ENCODE data around the gene PSMC4. TPM values are rescaled to one million over a fixed set of nuclear protein-coding genes. Genes with fewer than 3 reads are reported as not detected.

Gene PSMC4
- total RNA-seq, 1 experiment from 2014 or later, result 327 TPM

- Histone ChIP-seq H3K27me3 (no peaks in the 10 kb centered on the region), H3K4me3 (no peak overlapping the region), H3K36me3 (peaks cover 26% of the 10 kb centered on the region), H3K9me3 (no peaks in the 10 kb centered on the region)
- no peak for DNase-seq
Observed at GRCh38 chr19:39969266-39969665, 1.7 kb upstream of the PSMC4 start.

- H3K4me3 ChIP-seq, result peak overlapping the region; percentile 89
Observed at GRCh38 chr19:39969681-39970424, 1.1 kb upstream of the PSMC4 start.

GRCh38 chr19:39970425-39970674 lies 615 bp upstream of the PSMC4 start:
- Histone ChIP-seq H3K27me3 (no peaks in the 10 kb centered on the region), H3K9me3 (no peaks in the 10 kb centered on the region), H3K36me3 (peaks cover 35% of the 10 kb centered on the region)

More at GRCh38 chr19:39969681-39970424, 1.1 kb upstream of the PSMC4 start:
- Histone ChIP-seq H3K36me3 (peaks cover 32% of the 10 kb centered on the region), H3K9me3 (no peaks in the 10 kb centered on the region), H3K27me3 (no peaks in the 10 kb centered on the region)
- DNase-seq, result no peak

GRCh38 chr19:39971380-39972035 lies 543 bp downstream of the PSMC4 start:
- Histone ChIP-seq H3K9me3 (no peaks in the 10 kb centered on the region; the same call in 1 of the 2 replicates), H3K27me3 (no peaks in the 10 kb centered on the region), H3K36me3 (peaks cover 41% of the 10 kb centered on the region), H3K4me3 (peak overlapping the region; percentile 89)
- DNase-seq, result no peak

More at GRCh38 chr19:39970425-39970674, 615 bp upstream of the PSMC4 start:
- H3K4me3 ChIP-seq, result peak overlapping the region; percentile 89
- DNase-seq, result no peak

GRCh38 chr19:39974377-39975155 lies 3.6 kb downstream of the PSMC4 start:
- Histone ChIP-seq H3K9me3 (no peaks in the 10 kb centered on the region; the same call in 1 of the 2 replicates), H3K36me3 (peaks cover 69% of the 10 kb centered on the region), H3K4me3 (no peak overlapping the region), H3K27me3 (no peaks in the 10 kb centered on the region)
- no peak for DNase-seq

- Histone ChIP-seq H3K9me3 (peaks cover 48% of the 10 kb centered on the region), H3K36me3 (peaks cover 69% of the 10 kb centered on the region), H3K27me3 (no peaks in the 10 kb centered on the region), H3K4me3 (no peak overlapping the region)
- DNase-seq, result no peak
Observed at GRCh38 chr19:39982883-39983282, 11.9 kb downstream of the PSMC4 start.

GRCh38 chr19:39983695-39984300 lies 12.8 kb downstream of the PSMC4 start:
- peaks cover 54% of the 10 kb centered on the region for H3K9me3 ChIP-seq
- no peak for DNase-seq
- H3K4me3 ChIP-seq, result no peak overlapping the region
- H3K36me3 ChIP-seq, result peaks cover 60% of the 10 kb centered on the region
- no peaks in the 10 kb centered on the region for H3K27me3 ChIP-seq

GRCh38 chr19:39986643-39987042 lies 15.7 kb downstream of the PSMC4 start:
- H3K4me3 ChIP-seq, result no peak overlapping the region
- H3K36me3 ChIP-seq, result peaks cover 38% of the 10 kb centered on the region
- DNase-seq, result no peak
- peaks cover 58% of the 10 kb centered on the region for H3K9me3 ChIP-seq
- no peaks in the 10 kb centered on the region for H3K27me3 ChIP-seq

- no peak overlapping the region for H3K4me3 ChIP-seq
- H3K9me3 ChIP-seq, result peaks cover 55% of the 10 kb centered on the region
- H3K27me3 ChIP-seq, result no peaks in the 10 kb centered on the region
- peaks cover 34% of the 10 kb centered on the region for H3K36me3 ChIP-seq
- no peak for DNase-seq
Observed at GRCh38 chr19:39987167-39987566, 16.2 kb downstream of the PSMC4 start.

- H3K9me3 ChIP-seq, result peaks cover 54% of the 10 kb centered on the region
- H3K4me3 ChIP-seq, result no peak overlapping the region
- DNase-seq, result no peak
- no peaks in the 10 kb centered on the region for H3K27me3 ChIP-seq
- peaks cover 30% of the 10 kb centered on the region for H3K36me3 ChIP-seq
Observed at GRCh38 chr19:39987596-39987995, 16.6 kb downstream of the PSMC4 start.

- peaks cover 19% of the 10 kb centered on the region for H3K9me3 ChIP-seq
- peaks cover 9% of the 10 kb centered on the region for H3K36me3 ChIP-seq
- H3K27me3 ChIP-seq, result no peaks in the 10 kb centered on the region
- no peak for DNase-seq
- no peak overlapping the region for H3K4me3 ChIP-seq
Observed at GRCh38 chr19:39993605-39994004, 22.6 kb downstream of the PSMC4 start.

- Histone ChIP-seq H3K36me3 (peaks cover 7% of the 10 kb centered on the region; the same call in 1 of the 2 replicates), H3K9me3 (peaks cover 13% of the 10 kb centered on the region), H3K27me3 (no peaks in the 10 kb centered on the region), H3K4me3 (no peak overlapping the region)
- DNase-seq, result no peak
Observed at GRCh38 chr19:39994361-39994760, 23.4 kb downstream of the PSMC4 start.

- DNase-seq, result no peak
- H3K4me3 ChIP-seq, result peak overlapping the region; percentile 73
Observed at GRCh38 chr19:39995794-39996193, 24.8 kb downstream of the PSMC4 start.

GRCh38 chr19:39996218-39996810 lies 25.3 kb downstream of the PSMC4 start:
- Histone ChIP-seq H3K36me3 (peaks cover 6% of the 10 kb centered on the region; the same call in 1 of the 2 replicates), H3K4me3 (peak overlapping the region; percentile 73), H3K27me3 (no peaks in the 10 kb centered on the region), H3K9me3 (peaks cover 8% of the 10 kb centered on the region)
- DNase-seq, result no peak

More at GRCh38 chr19:39995794-39996193, 24.8 kb downstream of the PSMC4 start:
- Histone ChIP-seq H3K36me3 (peaks cover 6% of the 10 kb centered on the region; the same call in 1 of the 2 replicates), H3K27me3 (no peaks in the 10 kb centered on the region), H3K9me3 (peaks cover 8% of the 10 kb centered on the region)

- Histone ChIP-seq H3K27me3 (no peaks in the 10 kb centered on the region), H3K9me3 (peaks cover 8% of the 10 kb centered on the region), H3K36me3 (peaks cover 6% of the 10 kb centered on the region; the same call in 1 of the 2 replicates), H3K4me3 (peak within 1 kb of the TSS; percentile 73)
- peak; percentile 94 for DNase-seq
Observed at GRCh38 chr19:39996811-39997637, 26.1 kb downstream of the PSMC4 start, which contains the start of gene ZNF546. Gene ZNF546 (plus strand): TSS chr19:39997060. CDS start chr19:39998327, 1,267 bp downstream.

Data from MG63 (cell line).